Spleen (tissue), 11 donors: ENCODE measurements around the gene CACNB2. TPM values are rescaled to one million over a fixed set of nuclear protein-coding genes. Genes with fewer than 3 reads are reported as not detected.

ENCODE experiments used
- DNase-seq: peaks from one replicate; pipeline ENCODE4 v3.0.0-alpha.2; 2020
- H3K27ac ChIP-seq, 8 donors: fragments of 200-600 bp; sonication (generic) in 7 of 8; 1 replicate in 4 of 8; 2 replicates in 4 of 8; pipeline versions ENCODE4 v1.5.0 to v1.8.0; 2016 to 2021; ENCODE audit warnings: inconsistent platforms in 4 of 8, mild to moderate bottlenecking in 4 of 8, moderate library complexity in 1 of 8
- H3K27me3 ChIP-seq, 7 donors: fragments of 200-600 bp; sonication (generic) in 6 of 7; replicated peaks in 1 of 7; 1 replicate in 4 of 7; 2 replicates in 3 of 7; pipeline versions ENCODE4 v1.5.0 to v1.8.0; 2016 to 2021; ENCODE audit warnings: inconsistent platforms in 3 of 7, mild to moderate bottlenecking in 1 of 7
- H3K36me3 ChIP-seq, 6 donors: fragments of 200-600 bp; sonication (generic) in 5 of 6; 1 replicate in 4 of 6; 2 replicates in 2 of 6; pipeline versions ENCODE4 v1.5.0 to v1.8.0; 2016 to 2021; ENCODE audit warnings: inconsistent platforms in 2 of 6
- H3K4me1 ChIP-seq, 6 donors: fragments of 200-600 bp; sonication (generic) in 5 of 6; 1 replicate in 3 of 6; 2 replicates in 3 of 6; pipeline versions ENCODE4 v1.5.0 to v1.8.0; 2016 to 2021; ENCODE audit warnings: inconsistent platforms in 3 of 6
- H3K4me3 ChIP-seq, 8 donors: fragments of 200-600 bp; sonication (generic) in 7 of 8; 1 replicate in 4 of 8; 2 replicates in 4 of 8; pipeline versions ENCODE4 v1.5.0 to v1.8.0; 2016 to 2021; ENCODE audit warnings: inconsistent platforms in 4 of 8, mild to moderate bottlenecking in 4 of 8, moderate library complexity in 2 of 8
- H3K9me3 ChIP-seq, 8 donors: fragments of 200-600 bp; sonication (generic) in 7 of 8; 1 replicate in 4 of 8; 2 replicates in 4 of 8; pipeline versions ENCODE4 v1.5.0 to v1.8.0; 2016 to 2021; ENCODE audit warnings: inconsistent platforms in 4 of 8
- CTCF ChIP-seq, 11 experiments: fragments of 200-600 bp in 7 of 11; fragments of 450-650 bp in 4 of 11; sonication (generic) in 4 of 11; IDR thresholded peaks in 8 of 11; conservative IDR thresholded peaks in 3 of 11; 1 replicate in 7 of 11; 2 replicates in 4 of 11; pipeline versions ENCODE4 v1.4.0 to v1.8.0; 2016 to 2021; ENCODE audit warnings: antibody characterized with exemption in 11 of 11, inconsistent platforms in 4 of 11, mild to moderate bottlenecking in 1 of 11
- POLR2A ChIP-seq, 3 donors: fragments of 450-650 bp; IDR thresholded peaks; one replicate each; pipeline ENCODE4 v1.5.1; 2017; ENCODE audit warnings: antibody characterized with exemption in 3 of 3, mild to moderate bottlenecking in 1 of 3
- POLR2AphosphoS5 ChIP-seq, 3 donors: sonication (generic); formaldehyde crosslinking; IDR thresholded peaks; one replicate each; pipeline ENCODE4 v1.5.1; 2017; ENCODE audit warnings: antibody characterized with exemption in 3 of 3
- WGBS, 5 donors: extraction: QIAGEN DNeasy Blood & Tissue Kit in 3 of 5; methylation state at CpG; one replicate each; pipeline versions ENCODE4 v1.1.5 to v1.1.7; 2013 to 2018; 5-methylcytosine and 5-hydroxymethylcytosine counted together
- intact Hi-C: fragments of 100-400 bp; cut with DNase I; formaldehyde crosslinking; loops from one replicate; pipeline ENCODE4 v1.15.0; 2023; ENCODE audit warnings: low total_unique reads
- polyA plus RNA-seq, 3 donors: library from polyadenylated mRNA; stranded (reverse); fragments of 200-250 nt; gene quantifications; one replicate each; pipeline ENCODE4 v1.2.1, GENCODE V29; 2013
- total RNA-seq, 7 donors: library from RNA; depleted of rRNA in 3 of 7; stranded (reverse); fragments of >200 nt in 3 of 7; fragmentation: NEBNext Ultra II Directional in 4 of 7; extraction: Animal tissue kit (Norgen Biotek cat#: 25700) in 4 of 7; gene quantifications; one replicate each; pipeline versions ENCODE4 v1.1.0 to v1.2.1, GENCODE V29; 2016 to 2021
- donor health status: healthy with polysubstance abuse.
- donor health status: DM: no; HTN: no; CAD: no; lungs with moderate emphysema.
- donor health status: DM: no; HTN: no; CAD: no.
- donor health status: Bipolar disorder and iron deficiency.
- donor health status: healthy.
- donor health status: DM: no; HTN: no; CAD: no.
- donor health status: DM: yes; HTN: yes; CAD: no.

CACNB2 gene
- total and polyA plus RNA-seq, 10 donors = 0.17 to 0.79 (median 0.44) TPM; not detected in 1

- H3K36me3 ChIP-seq = no peaks in the 10 kb centered on the region
- WGBS, 5 donors = 53 to 79% (median 64%) methylated on average over 4 of the region's 4 CpGs
- intact Hi-C loops = no loop called here
- DNase-seq = no peak
- H3K4me1 ChIP-seq = no peaks in the 10 kb centered on the region
- H3K27me3 ChIP-seq = no peaks in the 10 kb centered on the region
- TF ChIP-seq POLR2AphosphoS5 (IDR thresholded peaks at IDR 0.05) = no peak
- TF ChIP-seq POLR2A (IDR thresholded peaks at IDR 0.05) = no peak
- no peak for TF ChIP-seq CTCF (IDR thresholded peaks at IDR 0.05 in 8 of 11, conservative IDR thresholded peaks at IDR 0.05 in 3 of 11)
- no peak overlapping the region for H3K4me3 ChIP-seq
- H3K27ac ChIP-seq = no peak overlapping the region
- no peaks in the 10 kb centered on the region for H3K9me3 ChIP-seq
These were observed 269.6 kb downstream of the CACNB2 start for GRCh38 chr10:18409599-18410397.

GRCh38 chr10:18414061-18414460, 273.8 kb downstream of the CACNB2 start:
- TF ChIP-seq POLR2A (IDR thresholded peaks at IDR 0.05) = no peak
- no peak for TF ChIP-seq CTCF (IDR thresholded peaks at IDR 0.05 in 8 of 11, conservative IDR thresholded peaks at IDR 0.05 in 3 of 11)
- TF ChIP-seq POLR2AphosphoS5 (IDR thresholded peaks at IDR 0.05) = no peak
- no peak overlapping the region for H3K4me3 ChIP-seq
- H3K9me3 ChIP-seq = no peaks in the 10 kb centered on the region
- H3K4me1 ChIP-seq = no peaks in the 10 kb centered on the region
- no peak overlapping the region for H3K27ac ChIP-seq
- H3K36me3 ChIP-seq = no peaks in the 10 kb centered on the region
- 51 to 67% (median 58%) methylated on average over 2 of the region's 2 CpGs for WGBS, 5 donors
- H3K27me3 ChIP-seq = no peaks in the 10 kb centered on the region
- DNase-seq = no peak
- intact Hi-C loops = no loop called here

GRCh38 chr10:18417950-18418527, 277.8 kb downstream of the CACNB2 start:
- no peaks in the 10 kb centered on the region for H3K9me3 ChIP-seq
- no peaks in the 10 kb centered on the region for H3K4me1 ChIP-seq
- no peak for DNase-seq
- no peak overlapping the region for H3K27ac ChIP-seq
- intact Hi-C loops = no loop called here
- no peaks in the 10 kb centered on the region for H3K27me3 ChIP-seq
- no peaks in the 10 kb centered on the region for H3K36me3 ChIP-seq
- no peak for TF ChIP-seq POLR2AphosphoS5 (IDR thresholded peaks at IDR 0.05)
- TF ChIP-seq POLR2A (IDR thresholded peaks at IDR 0.05) = no peak
- TF ChIP-seq CTCF (IDR thresholded peaks at IDR 0.05 in 8 of 11, conservative IDR thresholded peaks at IDR 0.05 in 3 of 11) = no peak
- no peak overlapping the region for H3K4me3 ChIP-seq
- WGBS, 5 donors = 81 to 87% (median 83%) methylated on average over 15 of the region's 15 CpGs

- intact Hi-C loops = no loop called here
- no peak overlapping the region for H3K4me3 ChIP-seq
- TF ChIP-seq CTCF (IDR thresholded peaks at IDR 0.05 in 8 of 11, conservative IDR thresholded peaks at IDR 0.05 in 3 of 11) (no peak), POLR2AphosphoS5 (IDR thresholded peaks at IDR 0.05) (no peak), POLR2A (IDR thresholded peaks at IDR 0.05) (no peak)
- no peaks in the 10 kb centered on the region for H3K27me3 ChIP-seq
- no peak for DNase-seq
- no peaks in the 10 kb centered on the region for H3K9me3 ChIP-seq
- H3K36me3 ChIP-seq = no peaks in the 10 kb centered on the region
- no peak overlapping the region for H3K27ac ChIP-seq
- H3K4me1 ChIP-seq = no peaks in the 10 kb centered on the region
- 43 to 56% (median 49%) methylated on average over 9 of the region's 9 CpGs for WGBS, 5 donors
These were observed 278.5 kb downstream of the CACNB2 start for GRCh38 chr10:18418541-18419215.
